Endothelial cell of umbilical vein (primary cell): Measurements from ENCODE around the gene LRRC8C.

Source experiments
- CTCF ChIP-seq, 2 donors: IDR thresholded peaks; 1 replicate in 1 of 2; 2 replicates in 1 of 2; pipeline ENCODE4 v1.5.1; 2011; ENCODE audit warnings: low read length in 2 of 2, mild to moderate bottlenecking in 2 of 2, moderate library complexity in 2 of 2, control low read depth in 1 of 2, inconsistent platforms in 1 of 2, low read depth in 1 of 2; ENCODE audit not compliant: insufficient read depth in 1 of 2; ENCODE audit errors: extremely low read depth in 1 of 2
- EZH2 ChIP-seq: IDR thresholded peaks from 2 replicates; pipeline ENCODE4 v1.6.1; 2012; ENCODE audit warnings: borderline replicate concordance, low read depth, mild to moderate bottlenecking, moderate library complexity, low read length, inconsistent platforms; ENCODE audit not compliant: severe bottlenecking
- POLR2A ChIP-seq: IDR thresholded peaks from 2 replicates; pipeline ENCODE4 v1.6.1; 2012; ENCODE audit warnings: low read depth, mild to moderate bottlenecking, control low read depth, low read length
- POLR2AphosphoS5 ChIP-seq: IDR thresholded peaks from 2 replicates; pipeline ENCODE4 v1.6.1; 2012; ENCODE audit warnings: low read depth, mild to moderate bottlenecking, control low read depth, low read length, moderate library complexity; ENCODE audit not compliant: insufficient read depth
- TF ChIP-seq, protein P1 (sequence below): IDR thresholded peaks from 2 replicates; pipeline ENCODE4 v1.6.1; 2011; ENCODE audit not compliant: insufficient read depth, insufficient read length

DNA sequence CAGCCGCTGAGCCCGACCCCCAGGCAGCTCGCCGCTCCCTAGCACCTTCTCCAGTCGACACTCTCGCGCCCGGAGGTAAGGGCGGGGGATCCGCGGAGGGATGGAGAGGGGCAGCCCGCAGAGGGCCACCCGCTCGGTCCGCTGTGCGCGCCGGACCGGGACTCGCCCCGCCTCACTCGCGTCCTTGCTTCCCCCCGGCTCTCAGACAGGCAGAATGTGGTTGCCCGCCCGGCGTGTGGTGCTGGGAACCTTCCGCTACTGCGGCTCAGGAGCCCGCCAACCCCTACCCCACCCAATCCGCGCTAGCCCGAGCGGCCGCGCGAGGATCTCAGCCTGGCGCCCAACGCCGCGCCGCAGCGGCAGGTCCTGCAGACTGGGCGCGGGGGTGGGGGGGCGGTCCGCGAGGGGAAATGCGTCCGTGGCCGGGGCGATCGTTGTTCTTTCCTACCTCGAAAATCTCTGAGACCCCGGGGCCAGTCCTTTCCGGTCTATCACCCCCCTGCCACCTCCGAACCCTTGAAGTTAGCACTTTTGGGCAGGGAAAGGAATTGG lies 404 bp downstream of the LRRC8C start:
- peak; percentile 44 for TF ChIP-seq POLR2AphosphoS5
- TF ChIP-seq, protein P1, sequence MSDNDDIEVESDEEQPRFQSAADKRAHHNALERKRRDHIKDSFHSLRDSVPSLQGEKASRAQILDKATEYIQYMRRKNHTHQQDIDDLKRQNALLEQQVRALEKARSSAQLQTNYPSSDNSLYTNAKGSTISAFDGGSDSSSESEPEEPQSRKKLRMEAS, result no peak
- TF ChIP-seq POLR2A, result no peak
- TF ChIP-seq EZH2, result no peak
- TF ChIP-seq CTCF (IDR thresholded peaks at IDR 0.05; ENCODE audit: extremely low read depth in 1 of 2, insufficient read depth in 1 of 2, low read depth in 1 of 2, low read length in 2 of 2), result no peak
